Measurements from ENCODE around the gene NMNAT2. TPM values are rescaled to one million over a fixed set of nuclear protein-coding genes. Genes with fewer than 3 reads are reported as not detected.

NMNAT2 gene
- total and polyA plus RNA-seq, 10 of the 15 experiments (the other 5 are each of a cell fraction or from before 2014, with no cell fraction given) = 0.02 to 2.0 (median 0.60) TPM

GRCh38 chr1:183248989-183249691 is 169.0 kb downstream of the NMNAT2 start (continued):
- no peak for TF ChIP-seq ZBTB4 (CRISPR knock-in tag; IDR thresholded peaks at IDR 0.05)

- H4K20me1 ChIP-seq (ENCODE audit: control insufficient read depth, insufficient read depth) = no peaks in the 10 kb centered on the region
- H3K9ac ChIP-seq (ENCODE audit: control insufficient read depth, insufficient read depth, low read length) = no peak overlapping the region
- ATAC-seq = no peak
- BruUV-seq (replicated peaks) = no TSS peak
- whole genome bisulfite sequencing (ENCODE audit: insufficient coverage, insufficient replicate concordance, low lambda C conversion rate, missing lambda C conversion rate) = 72% methylated on average over 1 of the region's 1 CpG
- ChIA-PET RAD21 (ENCODE audit: unreplicated experiment) (interaction anchor here (1.0 to 2.5 kb wide), 4 partner anchors 20 to 285 kb away, joined by 3 to 8 read pairs (median 6); no protein-coding TSS in a partner anchor), POLR2A (interaction anchor here (0.5 to 1.4 kb wide), 6 partner anchors 9 to 451 kb away, joined by 3 to 5 read pairs (median 4); no protein-coding TSS in a partner anchor), CTCF (interaction anchor here (0.6 to 2.4 kb wide), 8 partner anchors 13 to 1023 kb away, joined by 3 to 9 read pairs (median 4); no protein-coding TSS in a partner anchor), SMC1A (ENCODE audit: uncharacterized antibody, unreplicated experiment) (interaction anchor here (0.6 to 3.0 kb wide), 12 partner anchors 9 to 526 kb away, joined by 3 to 16 read pairs (median 4); no protein-coding TSS in a partner anchor)
- TF ChIP-seq STAT1 (conservative IDR thresholded peaks at IDR 0.05) (no peak), RBBP5 (conservative IDR thresholded peaks at IDR 0.05) (no peak)
- H2AFZ ChIP-seq (ENCODE audit: control insufficient read depth, low read depth, low read length) = no peak overlapping the region
- H3K9me3 ChIP-seq (replicated peaks; ENCODE audit: control insufficient read depth, insufficient read depth, low read length) = no peaks in the 10 kb centered on the region; the same call in 1 of the 3 replicates
- H3K79me2 ChIP-seq (ENCODE audit: control insufficient read depth, insufficient read depth, low read length) = no peaks in the 10 kb centered on the region
- intact Hi-C loops (cut with micrococcal nuclease; ENCODE audit: unreplicated experiment) (no loop called here), in situ Hi-C loops (cut with MboI) (no loop called here)
- DNase-seq (ENCODE audit: low read depth, low spot score) = no peak
- no peak for FAIRE-seq
- H3K4me2 ChIP-seq (ENCODE audit: control insufficient read depth, insufficient read depth) = no peak overlapping the region
- peaks cover 7% of the 10 kb centered on the region; the same call in 1 of the 2 replicates for H3K4me1 ChIP-seq (ENCODE audit: control insufficient read depth, insufficient read depth, low read length)
- no peak overlapping the region for H3K27ac ChIP-seq (ENCODE audit: control insufficient read depth, insufficient read depth)
- H3K4me3 ChIP-seq = no peak overlapping the region
- no peaks in the 10 kb centered on the region for H3K27me3 ChIP-seq (replicated peaks in 1 of 2; ENCODE audit: control insufficient read depth in 2 of 2, insufficient read depth in 2 of 2, low read length in 1 of 2)
- no peaks in the 10 kb centered on the region for H3K36me3 ChIP-seq (ENCODE audit: control insufficient read depth in 2 of 2, insufficient read depth in 2 of 2, low read length in 1 of 2)
Measured at GRCh38 chr1:183247931-183248330, 170.2 kb downstream of the NMNAT2 start.

Measured in GM12878 (cell line).